Endothelial cell of umbilical vein (primary cell): Measurements from ENCODE around the gene MAML3. TPM values are rescaled to one million over a fixed set of nuclear protein-coding genes. Genes with fewer than 3 reads are reported as not detected.

Experiments used
- BruUV-seq: library from RNA; stranded (reverse); fragments of 400-500 nt; replicated peaks from 2 replicates; lab custom pipeline; 2021; lab: Mats Ljungman, UMichigan
- CTCF ChIA-PET: fragments of 300-600, 350-600 bp; sonication (Branson Sonifier 250); formaldehyde crosslinking; loops from one replicate; lab custom pipeline; 2021; ENCODE audit warnings: antibody characterized with exemption, inconsistent platforms; lab: Charles Lee
- POLR2A ChIA-PET: fragments of 300-600, 350-600 bp; sonication (Branson Sonifier 250); formaldehyde crosslinking; loops from one replicate; lab custom pipeline; 2021; ENCODE audit warnings: antibody characterized with exemption, inconsistent platforms; lab: Charles Lee
- DNase-seq: peaks from one replicate; pipeline ENCODE4 v3.0.0-alpha.2; 2011; ENCODE audit warnings: low read depth, low spot score
- FAIRE-seq: peaks from 2 replicates; lab custom pipeline; 2011; peaks lifted over from hg19 to GRCh38; lab: Jason Lieb, UNC
- H2AFZ ChIP-seq: 2 replicates; pipeline ENCODE4 v1.6.0; 2012; ENCODE audit warnings: low read depth, low read length, control low read depth, inconsistent platforms
- H3K27ac ChIP-seq: 2 replicates; pipeline ENCODE4 v1.5.1; 2011; ENCODE audit warnings: low read depth, mild to moderate bottlenecking, control low read depth, low read length, moderate library complexity; ENCODE audit not compliant: insufficient read depth
- H3K27me3 ChIP-seq, 2 experiments: 2 replicates each; pipeline versions ENCODE4 v1.6.0 to v1.6.1; 2011; ENCODE audit warnings: low read length in 2 of 2, mixed read lengths in 1 of 2; ENCODE audit not compliant: control insufficient read depth in 2 of 2, insufficient read depth in 2 of 2
- H3K36me3 ChIP-seq, 2 experiments: 2 replicates in 1 of 2; 3 replicates in 1 of 2; pipeline ENCODE4 v1.5.1; 2011; ENCODE audit warnings: low read length in 2 of 2, mild to moderate bottlenecking in 1 of 2, moderate library complexity in 1 of 2; ENCODE audit not compliant: control insufficient read depth in 2 of 2, insufficient read depth in 2 of 2; ENCODE audit errors: extremely low read depth in 1 of 2
- H3K4me1 ChIP-seq: 3 replicates; pipeline ENCODE4 v1.5.1; 2011; ENCODE audit warnings: mild to moderate bottlenecking, low read length; ENCODE audit not compliant: control insufficient read depth, insufficient read depth; ENCODE audit errors: extremely low read depth
- H3K4me2 ChIP-seq: 2 replicates; pipeline ENCODE4 v1.6.1; 2011; ENCODE audit warnings: low read length, control low read depth, mixed read lengths; ENCODE audit not compliant: insufficient read depth
- H3K4me3 ChIP-seq, 3 experiments: fragments of 200-600 bp in 1 of 3; sonication (generic), shearing (Covaris generic) in 1 of 3; replicated peaks in 1 of 3; 2 replicates each; pipeline ENCODE4 v1.5.1; 2011 to 2016; ENCODE audit warnings: control low read depth in 3 of 3, low read length in 3 of 3, mild to moderate bottlenecking in 2 of 3, inconsistent platforms in 1 of 3, low read depth in 1 of 3, moderate library complexity in 1 of 3; ENCODE audit not compliant: insufficient read depth in 1 of 3
- H3K79me2 ChIP-seq: 2 replicates; pipeline ENCODE4 v1.6.0; 2012; ENCODE audit warnings: low read length, inconsistent platforms; ENCODE audit not compliant: control insufficient read depth, insufficient read depth
- H3K9ac ChIP-seq: replicated peaks from 2 replicates; pipeline ENCODE3; 2011; ENCODE audit warnings: low read length, control low read depth; ENCODE audit not compliant: insufficient read depth; ENCODE audit errors: extremely low read depth
- H3K9me1 ChIP-seq: replicated peaks from 3 replicates; pipeline ENCODE4 v1.6.0; 2011; ENCODE audit warnings: mild to moderate bottlenecking, low read length; ENCODE audit not compliant: control insufficient read depth, insufficient read depth; ENCODE audit errors: extremely low read depth
- H3K9me3 ChIP-seq: replicated peaks from 2 replicates; pipeline ENCODE4 v1.5.1; 2012; ENCODE audit warnings: low read length, inconsistent platforms; ENCODE audit not compliant: control insufficient read depth, insufficient read depth
- H4K20me1 ChIP-seq: replicated peaks from 2 replicates; pipeline ENCODE3; 2011; ENCODE audit warnings: mild to moderate bottlenecking, low read length; ENCODE audit not compliant: control insufficient read depth, insufficient read depth; ENCODE audit errors: extremely low read depth
- EZH2 ChIP-seq: IDR thresholded peaks from 2 replicates; pipeline ENCODE4 v1.6.1; 2012; ENCODE audit warnings: borderline replicate concordance, low read depth, mild to moderate bottlenecking, moderate library complexity, low read length, inconsistent platforms; ENCODE audit not compliant: severe bottlenecking
- FOS ChIP-seq: IDR thresholded peaks from 2 replicates; pipeline ENCODE4 v1.6.1; 2011; ENCODE audit warnings: mild to moderate bottlenecking, low read length, moderate library complexity, borderline replicate concordance; ENCODE audit not compliant: insufficient read depth
- GATA2 ChIP-seq: IDR thresholded peaks from 2 replicates; pipeline ENCODE4 v1.7.0; 2011; ENCODE audit warnings: low read depth, mild to moderate bottlenecking, moderate library complexity, mixed read lengths, low read length; ENCODE audit not compliant: insufficient read length, insufficient read depth
- JUN ChIP-seq: IDR thresholded peaks from 2 replicates; pipeline ENCODE4 v1.6.1; 2011; ENCODE audit warnings: borderline replicate concordance, low read depth; ENCODE audit not compliant: insufficient read length, insufficient read depth
- MYC ChIP-seq: IDR thresholded peaks from one replicate; pipeline ENCODE4 v1.6.1; 2011; ENCODE audit warnings: mild to moderate bottlenecking, low read depth, low read length
- POLR2A ChIP-seq: IDR thresholded peaks from 2 replicates; pipeline ENCODE4 v1.6.1; 2012; ENCODE audit warnings: low read depth, mild to moderate bottlenecking, control low read depth, low read length
- dilution Hi-C: fragments of 300-500 bp; cut with MboI; formaldehyde crosslinking; loops from one replicate; pipeline ENCODE4 v1.15.0; 2019; ENCODE audit warnings: low sequenced_read_pairs; ENCODE audit not compliant: extremely low pct_ligation_motif_present
- intact Hi-C: fragments of 100-400 bp; cut with micrococcal nuclease; formaldehyde crosslinking; loops from one replicate; pipeline ENCODE4 v1.10.0; 2022
- polyA plus RNA-seq, 4 experiments: library from polyadenylated mRNA; depleted of rRNA in 3 of 4; stranded (reverse) in 3 of 4; unstranded in 1 of 4; fragments of >200 nt; gene quantifications; 2 replicates each; pipeline versions ENCODE4 v1.2.1 to v1.2.3, GENCODE V29; 2011 to 2012; ENCODE audit warnings: missing spikeins in 1 of 4
- total RNA-seq: library from RNA; stranded (reverse); gene quantifications from 2 replicates; pipeline ENCODE4 v1.2.3, GENCODE V29; 2021
- TF ChIP-seq, protein P1 (sequence below), 2 donors: IDR thresholded peaks; 1 replicate in 1 of 2; 2 replicates in 1 of 2; pipeline ENCODE4 v1.5.1; 2011; ENCODE audit warnings: low read length in 2 of 2, mild to moderate bottlenecking in 2 of 2, moderate library complexity in 2 of 2, control low read depth in 1 of 2, inconsistent platforms in 1 of 2, low read depth in 1 of 2; ENCODE audit not compliant: insufficient read depth in 1 of 2; ENCODE audit errors: extremely low read depth in 1 of 2
- TF ChIP-seq, protein P2 (sequence below): IDR thresholded peaks from 2 replicates; pipeline ENCODE4 v1.6.1; 2011; ENCODE audit not compliant: insufficient read depth, insufficient read length

MAML3 gene
- total and polyA plus RNA-seq, 2 donors (not counting 3 experiments of a cell fraction or from before 2014, with no cell fraction given), result 14.0 to 20.3 TPM

DNA sequence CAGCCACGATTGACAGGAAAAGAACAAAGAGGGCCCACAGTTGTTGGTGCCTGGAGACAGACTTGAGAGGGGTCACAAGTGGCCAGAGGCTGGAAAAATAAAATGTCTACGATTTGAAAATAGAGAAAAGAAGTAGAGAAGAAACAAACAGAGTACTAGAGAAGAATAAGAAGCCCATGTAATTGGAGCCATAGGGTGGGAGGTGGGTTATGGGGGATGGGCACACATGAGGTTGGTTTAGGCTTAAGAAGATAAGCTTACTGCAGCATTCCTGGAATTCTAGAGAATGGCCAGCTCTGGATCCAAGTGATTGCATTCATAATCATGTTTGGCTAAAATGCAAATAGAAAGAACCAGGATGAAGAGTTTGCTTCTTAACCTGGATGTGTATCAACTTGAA, 210.7 kb downstream of the MAML3 start:
- dilution Hi-C loops, result no loop called here
- Histone ChIP-seq H3K27me3 (no peaks in the 10 kb centered on the region), H3K9ac (no peak overlapping the region), H2AFZ (no peak overlapping the region), H3K36me3 (no peaks in the 10 kb centered on the region), H3K4me3 (no peak overlapping the region), H3K4me1 (peaks cover 5% of the 10 kb centered on the region), H3K27ac (no peak overlapping the region), H4K20me1 (no peaks in the 10 kb centered on the region), H3K4me2 (no peak overlapping the region), H3K79me2 (no peaks in the 10 kb centered on the region), H3K9me3 (no peaks in the 10 kb centered on the region), H3K9me1 (no peaks in the 10 kb centered on the region)
- ChIA-PET POLR2A (no interaction called here), CTCF (no interaction called here)
- BruUV-seq, result no TSS peak
- intact Hi-C loops, result no loop called here
- TF ChIP-seq, protein P1, sequence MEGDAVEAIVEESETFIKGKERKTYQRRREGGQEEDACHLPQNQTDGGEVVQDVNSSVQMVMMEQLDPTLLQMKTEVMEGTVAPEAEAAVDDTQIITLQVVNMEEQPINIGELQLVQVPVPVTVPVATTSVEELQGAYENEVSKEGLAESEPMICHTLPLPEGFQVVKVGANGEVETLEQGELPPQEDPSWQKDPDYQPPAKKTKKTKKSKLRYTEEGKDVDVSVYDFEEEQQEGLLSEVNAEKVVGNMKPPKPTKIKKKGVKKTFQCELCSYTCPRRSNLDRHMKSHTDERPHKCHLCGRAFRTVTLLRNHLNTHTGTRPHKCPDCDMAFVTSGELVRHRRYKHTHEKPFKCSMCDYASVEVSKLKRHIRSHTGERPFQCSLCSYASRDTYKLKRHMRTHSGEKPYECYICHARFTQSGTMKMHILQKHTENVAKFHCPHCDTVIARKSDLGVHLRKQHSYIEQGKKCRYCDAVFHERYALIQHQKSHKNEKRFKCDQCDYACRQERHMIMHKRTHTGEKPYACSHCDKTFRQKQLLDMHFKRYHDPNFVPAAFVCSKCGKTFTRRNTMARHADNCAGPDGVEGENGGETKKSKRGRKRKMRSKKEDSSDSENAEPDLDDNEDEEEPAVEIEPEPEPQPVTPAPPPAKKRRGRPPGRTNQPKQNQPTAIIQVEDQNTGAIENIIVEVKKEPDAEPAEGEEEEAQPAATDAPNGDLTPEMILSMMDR (IDR thresholded peaks at IDR 0.05; ENCODE audit: extremely low read depth in 1 of 2, insufficient read depth in 1 of 2, low read depth in 1 of 2, low read length in 2 of 2), result no peak
- TF ChIP-seq FOS, result no peak
- FAIRE-seq, result no peak
- DNase-seq, result no peak

DNA sequence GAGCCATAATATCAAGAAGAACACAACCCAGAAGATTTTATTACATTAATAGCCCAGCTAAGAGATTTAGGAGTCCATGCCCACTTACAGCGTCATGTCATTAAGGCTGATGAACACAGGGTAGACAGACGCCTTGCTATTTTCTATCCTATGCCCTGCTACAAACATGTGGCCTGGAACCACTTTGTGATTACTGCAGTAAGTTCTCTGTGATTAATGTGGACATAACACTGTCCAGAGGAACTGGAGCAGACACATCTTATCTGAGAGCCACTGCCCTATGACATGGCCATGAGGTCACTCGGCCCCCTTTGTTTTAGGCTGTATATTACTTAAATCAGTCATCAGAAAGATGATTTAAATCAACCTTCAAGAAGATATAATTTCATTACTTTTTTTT, 211.7 kb downstream of the MAML3 start:
- BruUV-seq, result no TSS peak
- ChIA-PET CTCF (no interaction called here), POLR2A (no interaction called here)
- TF ChIP-seq, protein P1 (IDR thresholded peaks at IDR 0.05; ENCODE audit: extremely low read depth in 1 of 2, insufficient read depth in 1 of 2, low read depth in 1 of 2, low read length in 2 of 2), result no peak
- no peak for TF ChIP-seq MYC
- TF ChIP-seq POLR2A, result no peak
- TF ChIP-seq, protein P2, sequence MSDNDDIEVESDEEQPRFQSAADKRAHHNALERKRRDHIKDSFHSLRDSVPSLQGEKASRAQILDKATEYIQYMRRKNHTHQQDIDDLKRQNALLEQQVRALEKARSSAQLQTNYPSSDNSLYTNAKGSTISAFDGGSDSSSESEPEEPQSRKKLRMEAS, result no peak
- TF ChIP-seq GATA2, result peak; percentile 15
- no peak for TF ChIP-seq EZH2
- TF ChIP-seq FOS, result no peak
- TF ChIP-seq JUN, result no peak
- no peaks in the 10 kb centered on the region for H3K9me3 ChIP-seq
- H3K79me2 ChIP-seq, result no peaks in the 10 kb centered on the region
- H3K4me1 ChIP-seq, result peaks cover 5% of the 10 kb centered on the region
- H3K4me3 ChIP-seq, result no peak overlapping the region
- H3K9me1 ChIP-seq, result no peaks in the 10 kb centered on the region
- DNase-seq, result no peak
- no peaks in the 10 kb centered on the region for H4K20me1 ChIP-seq
- H3K27ac ChIP-seq, result no peak overlapping the region
- FAIRE-seq, result no peak
- H3K9ac ChIP-seq, result no peak overlapping the region
- H3K4me2 ChIP-seq, result no peak overlapping the region
- intact Hi-C loops (no loop called here), dilution Hi-C loops (no loop called here)
- no peaks in the 10 kb centered on the region for H3K36me3 ChIP-seq
- H3K27me3 ChIP-seq, result no peaks in the 10 kb centered on the region
- H2AFZ ChIP-seq, result no peak overlapping the region
